ENCODE data around the gene CAMK1D. TPM values are rescaled to one million over a fixed set of nuclear protein-coding genes. Genes with fewer than 3 reads are reported as not detected.
"Not testable (repeated sequence)": the region's sequence is repeated elsewhere in the genome, so short reads cannot be mapped to it uniquely, and the experiment has no call there.

Gene CAMK1D
- total RNA-seq, 1 experiment from 2014 or later = 1.1 TPM

DNA sequence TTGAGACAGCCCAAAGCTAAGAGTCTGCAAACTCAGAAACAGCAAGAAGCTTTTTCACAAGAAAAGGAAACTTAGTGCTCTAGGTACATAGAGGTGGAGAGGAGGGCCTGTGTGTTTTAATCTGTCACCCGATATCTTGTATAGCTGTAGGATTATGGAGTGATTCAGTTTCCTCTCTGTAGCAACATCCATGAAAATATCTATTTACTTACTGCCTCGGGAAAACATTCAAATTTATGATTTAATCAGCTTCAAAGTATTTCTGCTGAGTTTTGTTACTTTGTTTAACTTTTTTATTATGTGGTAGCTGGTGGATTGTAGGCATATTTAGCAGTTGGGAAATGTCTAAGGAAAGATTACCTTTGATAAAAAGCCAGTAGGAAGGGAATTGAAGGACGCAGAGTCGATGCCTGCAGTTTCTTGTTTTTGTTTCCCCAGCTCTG lies 360.2 kb downstream of the CAMK1D start:
- no peaks in the 10 kb centered on the region for H3K36me3 ChIP-seq
- H3K27ac ChIP-seq = no peak overlapping the region
- peaks cover 10% of the 10 kb centered on the region; the same call in 1 of the 2 replicates for H3K4me1 ChIP-seq
- no peaks in the 10 kb centered on the region for H3K27me3 ChIP-seq
- no peak for DNase-seq
- H3K4me3 ChIP-seq = no peak overlapping the region
- H3K9me3 ChIP-seq (replicated peaks) = no peaks in the 10 kb centered on the region

DNA sequence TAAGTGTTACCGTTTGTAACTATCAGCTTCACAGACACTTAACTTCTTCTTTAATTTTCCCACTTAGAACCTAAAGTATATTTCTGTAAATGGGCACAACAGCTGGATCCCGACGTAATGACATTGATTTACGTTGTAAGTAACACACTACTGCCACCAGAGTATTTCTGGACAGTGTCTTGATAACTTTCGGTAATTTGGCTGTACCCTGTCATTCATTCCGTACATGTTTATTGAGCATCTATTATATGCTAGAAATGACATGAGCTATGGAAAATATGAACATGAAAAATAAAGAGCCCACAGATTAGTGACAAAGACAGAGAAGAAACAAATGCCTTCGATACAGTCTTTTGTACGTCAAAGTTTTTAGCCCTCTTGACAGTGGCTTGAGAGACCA lies 360.8 kb downstream of the CAMK1D start:
- Histone ChIP-seq H3K36me3 (no peaks in the 10 kb centered on the region), H3K4me3 (no peak overlapping the region), H3K27ac (no peak overlapping the region), H3K9me3 (replicated peaks) (no peaks in the 10 kb centered on the region), H3K27me3 (no peaks in the 10 kb centered on the region), H3K4me1 (peaks cover 10% of the 10 kb centered on the region; the same call in 1 of the 2 replicates)
- DNase-seq = no peak

DNA sequence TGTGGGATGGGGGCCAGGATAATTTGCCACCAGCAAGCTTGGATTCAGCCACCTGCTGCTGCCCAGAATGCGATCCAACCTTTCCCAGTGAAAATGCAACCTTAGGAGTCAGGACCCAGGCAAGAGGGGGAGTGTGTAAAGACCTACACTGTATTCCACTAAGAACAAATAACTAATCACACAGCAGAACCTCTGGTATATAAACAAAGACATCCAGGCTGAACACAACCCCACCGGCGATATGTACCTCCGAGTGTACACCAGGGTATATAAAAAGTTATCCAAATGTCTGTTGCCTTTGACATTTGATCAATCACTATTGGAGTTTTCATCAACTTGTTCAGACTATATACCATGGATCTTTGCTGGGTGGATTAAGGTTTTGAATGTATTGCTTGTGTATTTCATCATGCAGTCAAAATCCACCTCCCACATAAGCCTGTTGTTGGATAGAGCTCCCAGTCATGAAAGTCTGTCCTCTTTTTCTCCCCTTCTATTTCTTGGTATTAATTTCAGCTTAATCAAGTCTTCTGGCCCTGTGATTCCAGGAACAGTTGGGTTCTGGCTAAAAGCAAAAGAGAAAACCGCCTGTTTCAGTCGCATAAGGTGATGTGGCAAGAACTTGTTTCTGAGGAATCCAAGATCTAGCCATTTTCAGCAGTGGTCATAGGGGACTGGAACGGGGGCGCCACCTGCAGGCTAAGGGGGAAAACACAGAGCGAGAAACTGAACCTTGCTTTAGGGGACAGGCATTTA lies 361.4 kb downstream of the CAMK1D start:
- no peaks in the 10 kb centered on the region for H3K36me3 ChIP-seq
- no peaks in the 10 kb centered on the region for H3K27me3 ChIP-seq
- H3K4me1 ChIP-seq = peaks cover 10% of the 10 kb centered on the region; the same call in 1 of the 2 replicates
- H3K4me3 ChIP-seq = no peak overlapping the region
- no peak overlapping the region for H3K27ac ChIP-seq
- DNase-seq = peak; percentile 41 to 85
- no peaks in the 10 kb centered on the region for H3K9me3 ChIP-seq (replicated peaks)

DNA sequence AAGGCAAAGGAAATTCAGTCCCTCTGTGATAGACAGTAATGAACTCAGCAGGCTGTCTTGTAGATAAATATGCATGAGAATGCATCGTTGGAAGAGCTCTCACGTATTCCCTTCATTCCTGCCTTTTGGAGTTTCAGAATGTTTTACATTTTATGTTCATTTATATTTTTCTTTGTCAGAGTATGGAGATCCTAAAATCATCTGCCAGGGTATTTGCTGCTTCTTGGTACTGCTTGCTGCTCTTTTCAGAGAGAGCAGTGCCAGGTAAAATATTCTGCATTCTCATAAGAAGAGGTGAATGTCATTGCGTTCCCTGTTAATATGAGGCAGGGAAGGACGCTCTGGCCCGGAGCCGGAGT lies 362.0 kb downstream of the CAMK1D start:
- Histone ChIP-seq H3K27me3 (no peaks in the 10 kb centered on the region), H3K4me3 (no peak overlapping the region), H3K27ac (no peak overlapping the region), H3K9me3 (replicated peaks) (no peaks in the 10 kb centered on the region), H3K4me1 (peaks cover 10% of the 10 kb centered on the region; the same call in 1 of the 2 replicates), H3K36me3 (no peaks in the 10 kb centered on the region)
- no peak for DNase-seq

DNA sequence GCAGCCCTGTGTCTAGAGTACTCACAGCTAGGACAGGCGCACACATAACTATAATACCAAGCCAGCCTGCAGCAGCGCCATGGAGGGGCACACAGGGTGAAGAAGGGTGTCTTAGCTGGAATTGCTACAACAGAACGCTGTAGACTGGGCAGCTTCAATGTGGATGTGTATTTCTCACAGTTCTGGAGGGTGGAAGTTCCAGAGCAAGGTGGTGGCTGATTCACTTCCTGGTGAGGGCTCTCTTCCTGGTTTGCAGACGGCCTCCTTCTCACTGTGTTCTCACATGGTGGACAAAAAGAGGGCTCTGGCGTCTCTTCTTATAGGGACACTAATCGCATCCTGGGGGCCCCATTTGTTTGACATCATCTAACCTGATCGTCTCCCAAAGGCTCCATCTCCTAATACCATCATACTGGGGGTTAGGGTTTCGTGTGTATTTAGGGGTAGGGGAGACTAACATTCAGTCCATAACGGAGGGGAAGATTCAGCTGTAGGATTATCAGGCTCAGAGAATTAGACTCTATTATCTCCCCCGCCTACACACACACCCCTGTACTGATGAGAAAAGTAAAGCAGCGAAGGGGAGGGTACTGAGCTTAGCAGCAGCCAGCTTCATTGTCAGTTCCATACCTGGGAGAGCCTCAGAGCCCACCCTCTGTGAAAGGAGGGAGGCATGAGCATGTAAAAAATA lies 363.1 kb downstream of the CAMK1D start:
- DNase-seq = no peak
- Histone ChIP-seq H3K4me1 (peaks cover 8% of the 10 kb centered on the region; the same call in 1 of the 2 replicates), H3K36me3 (no peaks in the 10 kb centered on the region)

DNA sequence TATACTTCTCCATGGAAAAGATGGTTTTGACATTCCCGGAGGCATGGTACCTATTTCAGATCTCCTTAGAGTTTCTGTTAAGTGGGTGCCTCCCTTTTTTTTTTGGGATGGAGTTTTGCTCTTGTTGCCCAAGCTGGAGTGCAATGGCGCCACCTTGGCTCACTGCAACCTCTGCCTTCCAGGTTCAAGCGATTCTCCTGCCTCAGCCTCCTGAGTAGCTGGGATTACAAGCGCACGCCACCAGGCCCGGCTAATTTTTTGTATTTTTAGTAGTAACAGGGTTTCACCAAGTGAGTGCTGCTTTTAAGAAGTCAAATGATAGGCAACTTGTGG lies 363.6 kb downstream of the CAMK1D start:
- H3K27ac ChIP-seq; H3K9me3 ChIP-seq (replicated peaks); DNase-seq; H3K27me3 ChIP-seq; H3K4me3 ChIP-seq; H3K36me3 ChIP-seq; H3K4me1 ChIP-seq: not testable (repeated sequence)

More for the DNA sequence above, 363.1 kb downstream of the CAMK1D start:
- no peaks in the 10 kb centered on the region for H3K9me3 ChIP-seq (replicated peaks)
- H3K4me3 ChIP-seq = no peak overlapping the region
- H3K27ac ChIP-seq = no peak overlapping the region
- H3K27me3 ChIP-seq = no peaks in the 10 kb centered on the region

DNA sequence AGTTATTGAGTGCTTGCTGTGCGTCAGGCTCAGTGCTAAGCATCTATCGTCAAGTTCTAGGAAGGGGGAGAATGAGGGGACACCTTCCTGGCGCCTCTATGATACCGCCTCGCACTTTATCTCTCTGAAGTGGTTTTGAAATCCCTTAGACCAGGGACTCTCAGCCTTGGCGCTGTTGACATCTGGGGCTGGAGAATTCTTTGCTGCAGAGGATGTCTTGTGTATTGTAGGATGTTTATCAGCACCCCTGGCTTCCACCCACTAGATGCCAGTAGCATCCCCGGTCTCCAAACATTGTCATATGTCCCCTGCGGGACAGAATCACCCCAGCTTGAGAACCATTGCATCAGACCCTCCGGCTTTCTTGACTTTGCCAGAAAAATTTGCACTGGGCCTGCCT lies 366.7 kb downstream of the CAMK1D start:
- Histone ChIP-seq H3K9me3 (replicated peaks) (no peaks in the 10 kb centered on the region), H3K27me3 (no peaks in the 10 kb centered on the region), H3K4me1 (peaks cover 12% of the 10 kb centered on the region), H3K27ac (no peak overlapping the region), H3K4me3 (no peak overlapping the region), H3K36me3 (no peaks in the 10 kb centered on the region)
- no peak for DNase-seq

DNA sequence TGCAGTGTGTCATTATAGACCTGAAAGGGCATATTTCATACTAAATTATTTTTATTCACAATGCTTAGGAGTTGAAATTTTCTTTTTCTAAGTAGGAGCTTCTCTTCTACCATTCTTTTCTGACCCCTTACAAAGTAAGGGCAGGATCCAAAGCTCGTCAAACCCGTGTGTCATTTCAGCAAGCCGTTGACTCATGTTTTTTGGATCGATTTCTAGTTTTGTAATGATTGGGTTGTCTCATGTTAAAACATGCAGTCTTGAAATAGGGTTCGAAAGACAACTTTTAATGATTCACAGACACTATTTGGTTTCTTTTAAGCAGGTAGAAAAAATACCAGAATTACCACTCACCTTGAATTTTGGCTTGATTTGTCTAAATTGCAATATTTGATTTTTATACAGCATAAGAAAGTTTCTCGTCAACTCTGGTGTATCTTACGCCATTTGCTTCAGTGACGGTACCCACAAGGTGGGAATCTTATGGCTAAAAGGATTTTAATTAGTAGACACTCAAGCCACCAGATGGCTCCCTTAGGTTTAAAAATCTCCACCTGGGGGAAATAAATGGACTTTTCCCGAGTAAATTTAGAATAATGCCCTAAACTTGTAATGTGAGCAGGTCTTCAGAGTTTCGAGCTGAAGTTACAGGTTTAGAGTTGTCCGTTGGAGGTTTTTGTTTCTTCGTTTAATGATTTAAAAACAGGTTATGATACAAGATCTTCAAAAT lies 368.8 kb downstream of the CAMK1D start:
- H3K36me3 ChIP-seq = no peaks in the 10 kb centered on the region

DNA sequence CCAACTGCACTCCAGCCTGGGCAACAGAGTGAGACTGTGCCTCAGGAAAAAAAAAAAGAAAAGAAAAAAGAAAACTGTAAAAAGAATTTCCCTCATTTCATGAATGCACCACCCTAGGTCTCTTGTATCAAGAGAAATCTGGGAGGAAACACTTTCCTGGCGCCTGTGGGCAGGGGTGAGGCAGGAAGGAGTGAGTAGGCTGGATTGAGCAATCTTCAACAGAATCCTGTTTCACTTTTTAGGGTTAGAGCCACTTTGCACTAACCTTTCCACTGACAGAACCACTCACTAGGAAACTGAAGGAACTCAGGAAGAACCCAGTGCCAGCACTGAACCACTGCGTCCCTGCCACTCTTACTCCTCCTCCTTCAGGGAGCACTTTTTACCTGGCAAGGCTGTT lies 370.0 kb downstream of the CAMK1D start:
- Histone ChIP-seq H3K27ac (no peak overlapping the region), H3K27me3 (no peaks in the 10 kb centered on the region), H3K36me3 (no peaks in the 10 kb centered on the region), H3K9me3 (replicated peaks) (0 out of 2 replicates have a peak, but pooled peaks cover 3% of the 10 kb centered on the region), H3K4me3 (no peak overlapping the region), H3K4me1 (peaks cover 13% of the 10 kb centered on the region)
- no peak for DNase-seq

More for the DNA sequence above, 368.8 kb downstream of the CAMK1D start:
- no peak overlapping the region for H3K27ac ChIP-seq
- H3K27me3 ChIP-seq = no peaks in the 10 kb centered on the region
- no peak overlapping the region for H3K4me3 ChIP-seq
- peak in 1 of 2 experiments; percentile 20 for DNase-seq
- H3K9me3 ChIP-seq (replicated peaks) = 0 out of 2 replicates have a peak, but pooled peaks cover 3% of the 10 kb centered on the region
- H3K4me1 ChIP-seq = peaks cover 13% of the 10 kb centered on the region

DNA sequence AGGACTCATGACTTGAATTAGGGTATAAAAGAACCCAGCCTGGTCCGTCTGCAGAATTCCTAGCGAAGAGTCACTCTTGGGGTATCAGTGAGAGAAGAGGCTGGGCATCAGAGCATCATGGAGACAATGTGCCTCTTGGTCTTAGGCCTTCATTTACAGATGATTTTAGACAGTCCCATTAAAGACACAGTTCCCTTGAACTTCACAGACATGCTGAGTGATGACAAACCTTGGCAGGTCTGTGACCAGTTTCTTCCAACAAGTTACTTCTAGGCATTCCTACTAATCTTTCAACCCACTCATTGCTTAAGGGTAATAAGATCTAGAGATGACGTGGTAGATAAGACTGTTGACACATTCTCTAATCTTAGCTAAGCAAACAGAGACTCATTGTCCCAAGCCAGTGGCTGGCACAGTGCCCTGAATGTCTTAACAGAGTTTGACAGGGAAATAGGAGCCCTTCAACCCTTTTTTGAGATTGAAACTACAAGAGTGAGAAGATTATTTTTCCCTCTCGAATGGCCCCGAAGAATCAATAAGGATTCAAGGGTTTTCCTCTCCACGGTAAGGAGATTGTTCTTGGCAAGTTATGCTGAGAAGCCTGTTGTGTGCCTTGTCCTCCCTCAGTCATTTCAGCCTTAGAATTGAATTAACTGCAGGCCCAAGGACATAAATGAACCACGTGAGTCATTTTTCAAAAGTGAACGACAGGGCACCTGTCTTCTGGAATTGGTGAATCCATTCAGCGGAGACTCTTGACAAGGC lies 371.1 kb downstream of the CAMK1D start:
- peak; percentile 63 to 77 for DNase-seq
- Histone ChIP-seq H3K4me3 (no peak overlapping the region), H3K4me1 (peaks cover 13% of the 10 kb centered on the region), H3K9me3 (replicated peaks) (0 out of 2 replicates have a peak, but pooled peaks cover 3% of the 10 kb centered on the region), H3K27me3 (no peaks in the 10 kb centered on the region), H3K27ac (peak overlapping the region; percentile 8; the same call in 1 of the 2 replicates), H3K36me3 (no peaks in the 10 kb centered on the region)

DNA sequence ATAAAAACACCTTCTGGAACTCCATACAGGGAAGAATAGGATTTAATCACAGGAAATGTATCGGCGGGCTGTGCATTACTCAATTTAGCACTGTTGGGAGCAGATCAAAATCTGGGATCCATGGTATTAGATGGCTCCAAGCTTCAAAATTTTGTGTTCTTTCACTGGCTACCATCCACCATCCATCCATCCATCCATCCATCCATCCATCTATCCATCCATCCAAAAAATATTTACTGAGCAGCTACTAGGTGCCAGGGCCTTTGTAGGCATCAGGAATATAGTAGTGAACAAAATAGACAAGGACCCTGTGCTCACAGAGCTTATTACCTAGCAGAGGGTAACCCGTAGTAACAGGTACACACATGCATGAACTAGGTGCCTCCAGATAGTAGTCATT lies 372.0 kb downstream of the CAMK1D start:
- Histone ChIP-seq H3K4me3 (no peak overlapping the region), H3K27me3 (no peaks in the 10 kb centered on the region), H3K9me3 (replicated peaks) (0 out of 2 replicates have a peak, but pooled peaks cover 3% of the 10 kb centered on the region), H3K27ac (no peak overlapping the region), H3K4me1 (peaks cover 13% of the 10 kb centered on the region), H3K36me3 (no peaks in the 10 kb centered on the region)
- no peak for DNase-seq

DNA sequence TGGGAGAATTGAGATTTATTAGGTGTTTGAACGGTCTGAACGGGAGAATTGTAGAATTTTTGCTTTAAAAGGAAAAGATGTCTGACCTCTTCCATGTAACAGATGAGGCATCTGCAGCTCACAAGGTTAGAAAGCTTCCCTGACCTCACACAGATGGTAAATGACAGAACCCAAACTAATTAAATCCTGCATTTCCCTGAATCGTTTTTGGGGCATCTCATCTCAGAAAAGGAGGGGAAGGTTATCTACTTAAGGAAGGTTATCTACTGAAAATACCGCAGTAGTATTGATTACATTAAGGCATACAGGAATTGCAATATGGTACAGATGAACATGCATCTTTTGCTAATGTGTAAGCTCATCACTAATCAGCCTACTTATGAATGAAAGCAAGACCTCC lies 373.9 kb downstream of the CAMK1D start:
- DNase-seq = no peak
- Histone ChIP-seq H3K4me1 (peaks cover 13% of the 10 kb centered on the region), H3K36me3 (no peaks in the 10 kb centered on the region), H3K9me3 (replicated peaks) (0 out of 2 replicates have a peak, but pooled peaks cover 3% of the 10 kb centered on the region), H3K27ac (no peak overlapping the region), H3K27me3 (no peaks in the 10 kb centered on the region), H3K4me3 (no peak overlapping the region)

DNA sequence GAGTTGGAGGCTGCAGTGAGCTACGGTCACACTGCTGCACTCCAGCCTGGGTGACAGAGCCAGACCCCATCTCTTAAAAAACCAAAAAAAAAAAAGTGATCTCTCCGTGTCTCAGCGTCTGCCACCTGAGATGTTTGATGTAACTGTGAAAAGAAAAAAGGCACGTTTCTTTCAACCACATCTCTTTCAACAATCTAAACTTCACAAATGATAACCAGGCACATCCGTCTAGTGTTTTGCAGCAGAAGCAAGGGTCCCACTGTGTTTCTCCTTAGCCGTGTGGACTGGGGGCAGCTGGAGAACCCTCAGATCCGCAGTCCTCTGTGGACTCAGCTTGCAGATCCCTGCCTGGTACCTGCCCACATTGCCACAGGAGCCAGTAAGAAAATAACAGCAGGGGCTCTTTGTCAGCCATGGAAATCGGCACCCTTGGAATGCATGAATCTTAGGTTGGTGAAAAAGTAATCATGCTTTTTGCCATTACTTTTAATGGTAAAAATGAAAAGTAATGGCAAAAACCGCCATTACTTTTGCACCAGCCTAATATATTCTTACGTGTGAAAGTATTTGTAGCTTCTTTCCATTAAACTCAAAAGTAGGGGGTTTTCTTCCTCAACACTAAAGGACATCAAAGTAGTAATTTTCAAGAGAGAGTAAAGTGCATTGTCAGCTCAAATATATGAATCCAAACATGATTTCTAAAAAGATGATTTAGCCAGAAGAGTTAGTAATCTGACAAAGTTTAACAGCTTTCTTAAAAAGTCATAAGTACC lies 375.6 kb downstream of the CAMK1D start:
- H3K9me3 ChIP-seq (replicated peaks) = 0 out of 2 replicates have a peak, but pooled peaks cover 3% of the 10 kb centered on the region
- no peaks in the 10 kb centered on the region for H3K36me3 ChIP-seq
- no peak for DNase-seq
- H3K4me3 ChIP-seq = no peak overlapping the region
- no peaks in the 10 kb centered on the region for H3K27me3 ChIP-seq
- H3K27ac ChIP-seq = no peak overlapping the region
- peaks cover 12% of the 10 kb centered on the region for H3K4me1 ChIP-seq

DNA sequence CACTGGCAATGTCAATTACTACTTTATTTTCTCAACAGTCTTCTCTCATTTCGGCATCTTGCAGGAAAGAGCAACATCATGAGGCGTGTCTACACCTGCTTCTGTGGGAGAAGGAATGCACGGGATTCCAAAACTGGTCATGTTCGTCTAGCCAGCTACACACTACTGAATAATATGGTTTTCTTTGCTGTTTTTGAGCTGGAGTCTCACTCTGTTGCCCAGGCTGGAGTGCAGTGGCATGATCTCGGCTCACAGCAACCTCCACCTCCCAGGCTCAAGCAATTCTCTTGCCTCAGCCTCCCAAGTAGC lies 376.2 kb downstream of the CAMK1D start:
- not testable (repeated sequence) for H3K27me3 ChIP-seq; DNase-seq; H3K4me1 ChIP-seq; H3K4me3 ChIP-seq; H3K36me3 ChIP-seq; H3K9me3 ChIP-seq (replicated peaks); H3K27ac ChIP-seq

Data from SJCRH30 (cell line).